Gastrocnemius medialis (tissue), 4 donors: ENCODE measurements around the gene ITGA11. TPM values are rescaled to one million over a fixed set of nuclear protein-coding genes. Genes with fewer than 3 reads are reported as not detected.

Experiments used
- ATAC-seq, 2 donors: fragments of 150-250 bp; one replicate each; pipeline ENCODE4 v1.9.1; 2016
- DNase-seq, 2 donors: peaks; one replicate each; pipeline ENCODE4 v3.0.0-alpha.2; 2019
- H3K27ac ChIP-seq, 4 donors: fragments of 200-600 bp; sonication (generic); 1 replicate in 1 of 4; 2 replicates in 3 of 4; pipeline ENCODE4 v1.5.1; 2016 to 2018; ENCODE audit warnings: mild to moderate bottlenecking in 2 of 4, moderate library complexity in 1 of 4
- H3K27me3 ChIP-seq, 3 donors: fragments of 200-600 bp; sonication (generic) in 2 of 3; 1 replicate in 1 of 3; 2 replicates in 2 of 3; pipeline versions ENCODE4 v1.5.1 to v1.6.0; 2016 to 2019; ENCODE audit warnings: mild to moderate bottlenecking in 1 of 3, moderate library complexity in 1 of 3
- H3K36me3 ChIP-seq, 2 donors: fragments of 200-600 bp; sonication (generic) in 1 of 2; one replicate each; pipeline ENCODE4 v1.5.1; 2017 to 2018
- H3K4me1 ChIP-seq, 2 donors: fragments of 200-600 bp; sonication (generic) in 1 of 2; one replicate each; pipeline ENCODE4 v1.5.1; 2016 to 2017; ENCODE audit warnings: mild to moderate bottlenecking in 2 of 2
- H3K4me3 ChIP-seq, 4 donors: fragments of 200-600 bp; sonication (generic) in 3 of 4; 1 replicate in 1 of 4; 2 replicates in 3 of 4; pipeline ENCODE4 v1.5.1; 2016 to 2019; ENCODE audit warnings: mild to moderate bottlenecking in 2 of 4
- H3K9me3 ChIP-seq, 3 donors: fragments of 200-600 bp; sonication (generic) in 2 of 3; 1 replicate in 1 of 3; 2 replicates in 2 of 3; pipeline ENCODE4 v1.5.1; 2016 to 2019
- CTCF ChIP-seq, 5 experiments: fragments of 450-650 bp in 3 of 5; fragments of 200-600 bp in 2 of 5; sonication (generic) in 2 of 5; IDR thresholded peaks in 4 of 5; conservative IDR thresholded peaks in 1 of 5; 1 replicate in 4 of 5; 2 replicates in 1 of 5; pipeline ENCODE4 v1.5.1; 2016 to 2019; ENCODE audit warnings: antibody characterized with exemption in 5 of 5, mild to moderate bottlenecking in 3 of 5, moderate library complexity in 3 of 5
- POLR2A ChIP-seq, 2 donors: fragments of 450-650 bp; IDR thresholded peaks; one replicate each; pipeline ENCODE4 v1.6.1; 2017; ENCODE audit warnings: antibody characterized with exemption in 2 of 2, mild to moderate bottlenecking in 2 of 2, moderate library complexity in 2 of 2
- in situ Hi-C, 4 donors: fragments of 200-750 bp; cut with MboI; loops; one replicate each; pipeline versions ENCODE4 v1.15.0 to v1.8.0; 2017; ENCODE audit warnings: low sequenced_read_pairs in 4 of 4
- intact Hi-C: fragments of 100-400 bp; cut with DNase I; formaldehyde crosslinking; loops from one replicate; pipeline ENCODE4 v1.15.1; 2023; ENCODE audit warnings: low total_unique reads
- total RNA-seq, 4 donors: library from RNA; depleted of rRNA; stranded (reverse); fragments of >200 nt; gene quantifications; one replicate each; pipeline versions ENCODE4 v1.1.0 to v1.2.3, GENCODE V29; 2016

ITGA11 gene
- total RNA-seq, 4 donors from 2014 or later: 1.5 to 12.0 (median 2.5) TPM

GRCh38 chr15:68378595-68378994 is 53.4 kb downstream of the ITGA11 start:
- H3K4me1 ChIP-seq: no peaks in the 10 kb centered on the region
- DNase-seq: no peak
- H3K27ac ChIP-seq: no peak overlapping the region
- no peak overlapping the region for H3K4me3 ChIP-seq
- no peaks in the 10 kb centered on the region for H3K9me3 ChIP-seq
- TF ChIP-seq CTCF (IDR thresholded peaks at IDR 0.05 in 4 of 5, conservative IDR thresholded peaks at IDR 0.05 in 1 of 5) (no peak), POLR2A (IDR thresholded peaks at IDR 0.05) (no peak)
- intact Hi-C loops (no loop called here), in situ Hi-C loops (loop anchor here in 3 of 4 donors (5.0 to 10.0 kb wide), 3 partner anchors 71 to 134 kb away; no protein-coding TSS in a partner anchor)
- no peak for ATAC-seq
- no peaks in the 10 kb centered on the region for H3K27me3 ChIP-seq
- H3K36me3 ChIP-seq: no peaks in the 10 kb centered on the region

GRCh38 chr15:68377766-68378165 is 54.2 kb downstream of the ITGA11 start:
- H3K9me3 ChIP-seq: no peaks in the 10 kb centered on the region
- in situ Hi-C loops: loop anchor here in 3 of 4 donors (5.0 to 10.0 kb wide), 3 partner anchors 70 to 133 kb away; no protein-coding TSS in a partner anchor
- H3K36me3 ChIP-seq: no peaks in the 10 kb centered on the region
- no peak overlapping the region for H3K27ac ChIP-seq
- intact Hi-C loops: no loop called here
- no peaks in the 10 kb centered on the region for H3K27me3 ChIP-seq
- DNase-seq (no peak), ATAC-seq (no peak)
- no peak for TF ChIP-seq CTCF (IDR thresholded peaks at IDR 0.05 in 4 of 5, conservative IDR thresholded peaks at IDR 0.05 in 1 of 5)
- TF ChIP-seq POLR2A (IDR thresholded peaks at IDR 0.05): no peak
- H3K4me3 ChIP-seq: no peak overlapping the region
- no peaks in the 10 kb centered on the region for H3K4me1 ChIP-seq

- Histone ChIP-seq H3K4me1 (no peaks in the 10 kb centered on the region), H3K27ac (no peak overlapping the region), H3K27me3 (no peaks in the 10 kb centered on the region), H3K36me3 (no peaks in the 10 kb centered on the region), H3K9me3 (no peaks in the 10 kb centered on the region), H3K4me3 (no peak overlapping the region)
- intact Hi-C loops: no loop called here
- ATAC-seq (no peak), DNase-seq (no peak)
- in situ Hi-C loops: loop anchor here in 3 of 4 donors (5.0 to 10.0 kb wide), 3 partner anchors 69 to 132 kb away; no protein-coding TSS in a partner anchor
- TF ChIP-seq CTCF (IDR thresholded peaks at IDR 0.05 in 4 of 5, conservative IDR thresholded peaks at IDR 0.05 in 1 of 5) (no peak), POLR2A (IDR thresholded peaks at IDR 0.05) (no peak)
Measured at GRCh38 chr15:68376447-68377060, 55.4 kb downstream of the ITGA11 start.

- intact Hi-C loops (no loop called here), in situ Hi-C loops (loop anchor here in 3 of 4 donors (5.0 to 10.0 kb wide), 3 partner anchors 68 to 131 kb away; no protein-coding TSS in a partner anchor)
- no peak overlapping the region for H3K27ac ChIP-seq
- no peaks in the 10 kb centered on the region for H3K27me3 ChIP-seq
- H3K4me3 ChIP-seq: no peak overlapping the region
- no peaks in the 10 kb centered on the region for H3K36me3 ChIP-seq
- no peaks in the 10 kb centered on the region for H3K9me3 ChIP-seq
- ATAC-seq: no peak
- no peak for TF ChIP-seq CTCF (IDR thresholded peaks at IDR 0.05 in 4 of 5, conservative IDR thresholded peaks at IDR 0.05 in 1 of 5)
- no peak for TF ChIP-seq POLR2A (IDR thresholded peaks at IDR 0.05)
- no peak for DNase-seq
- H3K4me1 ChIP-seq: peaks cover 4% of the 10 kb centered on the region in 2 donors
Measured at GRCh38 chr15:68375716-68376220, 56.2 kb downstream of the ITGA11 start.
